Measurements from ENCODE around the gene HEATR9. TPM values are rescaled to one million over a fixed set of nuclear protein-coding genes. Genes with fewer than 3 reads are reported as not detected.

HEATR9 gene
- not detected in 2 replicates for total RNA-seq

DNA sequence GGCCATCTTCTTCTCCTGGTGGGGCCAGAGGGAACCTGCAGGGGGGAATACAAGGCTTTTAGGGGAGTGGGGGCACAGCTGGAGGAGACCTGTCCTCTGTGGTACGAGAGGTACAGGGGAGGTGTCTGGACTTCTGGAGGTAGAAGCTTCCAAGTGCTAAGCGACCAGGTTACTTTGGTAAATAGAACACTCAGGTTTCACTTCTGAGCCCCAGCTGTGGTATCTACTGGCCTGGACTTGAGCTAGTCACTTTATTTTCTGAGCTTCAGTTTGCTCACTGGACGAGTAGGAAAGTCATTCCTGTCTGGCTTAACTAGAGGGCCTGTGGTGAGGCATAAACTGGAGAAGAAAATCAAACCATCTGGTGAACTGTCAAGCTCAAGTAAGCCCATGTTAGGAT, at the start of gene HEATR9:
Gene HEATR9, minus strand, starts transcription at position 155 of the 400 bp plus-strand sequence. Its CDS starts 149 bp downstream, at position 6.
- H3K4me1 Mint-ChIP-seq: peaks cover 6% of the 10 kb centered on the region
- H3K4me3 Mint-ChIP-seq: no peak within 1 kb of the TSS
- CTCF ChIA-PET: no interaction called here
- no peak within 1 kb of the TSS for H3K27ac Mint-ChIP-seq
- H3K9me3 Mint-ChIP-seq: no peaks in the 10 kb centered on the region
- H3K36me3 Mint-ChIP-seq (ENCODE audit: low read depth): no peaks in the 10 kb centered on the region
- TF ChIP-seq, protein P1, sequence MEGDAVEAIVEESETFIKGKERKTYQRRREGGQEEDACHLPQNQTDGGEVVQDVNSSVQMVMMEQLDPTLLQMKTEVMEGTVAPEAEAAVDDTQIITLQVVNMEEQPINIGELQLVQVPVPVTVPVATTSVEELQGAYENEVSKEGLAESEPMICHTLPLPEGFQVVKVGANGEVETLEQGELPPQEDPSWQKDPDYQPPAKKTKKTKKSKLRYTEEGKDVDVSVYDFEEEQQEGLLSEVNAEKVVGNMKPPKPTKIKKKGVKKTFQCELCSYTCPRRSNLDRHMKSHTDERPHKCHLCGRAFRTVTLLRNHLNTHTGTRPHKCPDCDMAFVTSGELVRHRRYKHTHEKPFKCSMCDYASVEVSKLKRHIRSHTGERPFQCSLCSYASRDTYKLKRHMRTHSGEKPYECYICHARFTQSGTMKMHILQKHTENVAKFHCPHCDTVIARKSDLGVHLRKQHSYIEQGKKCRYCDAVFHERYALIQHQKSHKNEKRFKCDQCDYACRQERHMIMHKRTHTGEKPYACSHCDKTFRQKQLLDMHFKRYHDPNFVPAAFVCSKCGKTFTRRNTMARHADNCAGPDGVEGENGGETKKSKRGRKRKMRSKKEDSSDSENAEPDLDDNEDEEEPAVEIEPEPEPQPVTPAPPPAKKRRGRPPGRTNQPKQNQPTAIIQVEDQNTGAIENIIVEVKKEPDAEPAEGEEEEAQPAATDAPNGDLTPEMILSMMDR (IDR thresholded peaks at IDR 0.05): no peak
- H3K27me3 Mint-ChIP-seq: no peaks in the 10 kb centered on the region
- ATAC-seq (ENCODE audit: low read depth) (no peak), DNase-seq (no peak)
- intact Hi-C loops (cut with micrococcal nuclease): no loop called here
- POLR2A ChIA-PET: no interaction called here

DNA sequence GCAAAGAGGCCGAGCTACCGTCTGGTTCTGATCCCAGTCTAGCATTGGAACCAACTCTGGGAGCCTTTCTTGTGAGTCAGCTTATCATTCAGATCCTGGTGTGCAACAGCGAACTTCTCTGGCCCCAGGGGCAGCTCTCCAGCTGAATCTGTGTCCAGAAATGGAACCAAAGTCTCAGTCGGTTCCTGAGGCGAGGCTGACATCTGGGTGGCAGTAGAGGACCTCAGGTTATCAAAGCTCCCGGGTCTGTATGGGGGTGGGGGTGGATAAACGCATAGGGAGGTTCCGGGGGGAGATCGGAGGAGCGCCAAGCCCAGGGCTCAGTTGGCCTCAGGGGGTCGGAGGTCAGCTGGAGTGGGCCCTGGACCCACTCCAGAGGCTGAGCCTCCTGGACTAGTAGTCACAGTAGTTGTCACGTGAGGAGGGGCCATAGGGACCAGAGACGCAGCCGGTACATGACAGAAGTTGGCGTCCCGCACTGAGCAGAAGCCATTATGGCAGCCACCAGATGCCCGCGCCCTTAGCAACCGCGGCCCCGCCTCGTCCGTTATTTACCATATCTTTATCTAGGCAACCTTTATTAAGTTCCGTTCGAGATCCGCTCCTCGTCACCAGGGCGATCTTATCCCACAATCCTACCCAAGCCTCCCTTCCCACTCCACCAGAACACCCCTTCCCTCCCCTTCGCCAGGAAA, 49.0 kb upstream of the HEATR9 start:
- ATAC-seq (ENCODE audit: low read depth): no peak
- Mint-ChIP-seq H3K9me3 (no peaks in the 10 kb centered on the region), H3K27ac (no peak overlapping the region), H3K36me3 (ENCODE audit: low read depth) (no peaks in the 10 kb centered on the region), H3K27me3 (no peaks in the 10 kb centered on the region), H3K4me1 (no peaks in the 10 kb centered on the region), H3K4me3 (no peak overlapping the region)
- no peak for DNase-seq
- intact Hi-C loops (cut with micrococcal nuclease): no loop called here
- TF ChIP-seq, protein P1 (IDR thresholded peaks at IDR 0.05): no peak
- CTCF ChIA-PET: no interaction called here
- POLR2A ChIA-PET: no interaction called here

DNA sequence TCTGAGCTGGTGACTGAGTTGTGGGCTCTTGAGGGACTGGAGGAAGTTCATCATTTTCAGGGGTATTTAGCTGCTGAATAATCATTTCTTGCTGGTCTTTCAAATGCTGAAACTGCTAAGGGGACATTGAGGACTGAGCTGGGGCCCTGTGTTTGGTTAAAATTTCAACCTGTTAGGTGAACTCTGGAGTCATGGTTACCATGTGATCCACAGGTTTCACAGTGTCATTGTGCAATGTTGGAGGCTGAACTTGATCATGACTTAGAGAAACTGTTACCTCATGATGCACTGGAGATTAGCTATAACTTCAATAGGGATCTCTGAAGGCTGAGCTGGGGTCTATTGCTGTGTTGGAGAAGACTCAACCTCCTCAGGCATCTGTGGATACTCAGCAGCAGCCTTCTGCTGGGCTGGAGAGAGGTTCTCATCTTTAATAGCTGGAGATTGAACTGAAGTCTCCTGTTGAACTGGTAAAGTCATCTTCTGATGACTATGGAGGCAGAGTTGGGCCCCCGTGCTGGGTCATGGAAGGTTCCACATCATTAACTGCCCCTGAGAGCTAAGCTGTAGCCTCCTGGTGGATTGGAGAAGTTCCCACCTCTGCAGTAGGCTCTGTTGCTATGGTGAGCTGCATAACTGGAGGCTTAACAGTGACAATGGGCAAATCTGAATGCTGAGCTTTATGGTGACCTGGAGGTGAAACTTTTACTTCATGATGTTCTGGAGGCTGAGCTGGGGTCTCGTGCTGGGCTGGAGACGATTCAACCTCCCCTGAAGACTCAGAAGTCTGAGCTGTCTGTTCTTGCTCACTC, 46.7 kb upstream of the HEATR9 start:
- DNase-seq (no peak), ATAC-seq (ENCODE audit: low read depth) (no peak)
- POLR2A ChIA-PET: no interaction called here
- H3K4me3 Mint-ChIP-seq: no peak overlapping the region
- H3K4me1 Mint-ChIP-seq: no peaks in the 10 kb centered on the region
- intact Hi-C loops (cut with micrococcal nuclease): no loop called here
- TF ChIP-seq, protein P1 (IDR thresholded peaks at IDR 0.05): no peak
- H3K36me3 Mint-ChIP-seq (ENCODE audit: low read depth): no peaks in the 10 kb centered on the region
- CTCF ChIA-PET: interaction anchor here (0.6 kb wide), 1 partner anchor 15 kb away, joined by 3 read pairs; no protein-coding TSS in a partner anchor
- no peak overlapping the region for H3K27ac Mint-ChIP-seq
- H3K27me3 Mint-ChIP-seq: no peaks in the 10 kb centered on the region
- no peaks in the 10 kb centered on the region for H3K9me3 Mint-ChIP-seq

GRCh38 chr17:35914354-35914753, 45.7 kb upstream of the HEATR9 start:
- ATAC-seq (ENCODE audit: low read depth) (no peak), DNase-seq (no peak)
- H3K4me3 Mint-ChIP-seq: no peak overlapping the region
- H3K36me3 Mint-ChIP-seq (ENCODE audit: low read depth): no peaks in the 10 kb centered on the region
- CTCF ChIA-PET: no interaction called here
- POLR2A ChIA-PET: no interaction called here
- H3K4me1 Mint-ChIP-seq: no peaks in the 10 kb centered on the region
- intact Hi-C loops (cut with micrococcal nuclease): no loop called here
- H3K27me3 Mint-ChIP-seq: no peaks in the 10 kb centered on the region
- TF ChIP-seq, protein P1 (IDR thresholded peaks at IDR 0.05): no peak
- H3K27ac Mint-ChIP-seq: no peak overlapping the region
- H3K9me3 Mint-ChIP-seq: no peaks in the 10 kb centered on the region

DNA sequence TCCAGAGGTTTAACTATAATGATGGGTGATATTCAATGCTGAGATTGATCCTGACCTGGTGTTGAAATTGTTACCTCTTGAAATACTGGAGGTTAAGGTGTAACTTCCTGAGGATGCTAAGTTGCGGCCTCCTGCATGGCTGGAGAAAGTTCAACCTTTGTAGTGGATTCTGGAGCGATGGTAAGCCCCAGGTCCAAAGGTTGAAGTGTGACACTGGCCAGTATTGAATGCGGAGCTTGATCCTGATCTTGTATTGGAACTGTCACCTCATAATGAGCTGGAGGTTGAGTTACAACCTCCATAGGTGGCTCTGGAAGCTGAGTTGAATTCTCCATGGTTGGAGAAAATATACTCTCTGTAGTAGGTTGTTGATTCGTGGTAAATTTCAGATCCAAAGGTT, 44.9 kb upstream of the HEATR9 start:
- H3K4me3 Mint-ChIP-seq: no peak overlapping the region
- H3K9me3 Mint-ChIP-seq: no peaks in the 10 kb centered on the region
- H3K4me1 Mint-ChIP-seq: no peaks in the 10 kb centered on the region
- CTCF ChIA-PET: no interaction called here
- POLR2A ChIA-PET: no interaction called here
- intact Hi-C loops (cut with micrococcal nuclease): no loop called here
- TF ChIP-seq, protein P1 (IDR thresholded peaks at IDR 0.05): no peak
- no peak for ATAC-seq (ENCODE audit: low read depth)
- no peaks in the 10 kb centered on the region for H3K36me3 Mint-ChIP-seq (ENCODE audit: low read depth)
- no peaks in the 10 kb centered on the region for H3K27me3 Mint-ChIP-seq
- no peak overlapping the region for H3K27ac Mint-ChIP-seq
- DNase-seq: no peak

All from activated B cell treated with CpG ODN at 0.5 μM for 24 hours (primary cell).